ENCODE measurements around the gene CHMP4A. TPM values are rescaled to one million over a fixed set of nuclear protein-coding genes. Genes with fewer than 3 reads are reported as not detected.

Gene CHMP4A
- total and polyA plus RNA-seq, 2 of the 13 experiments (the other 11 are each of a cell fraction or from before 2014, with no cell fraction given): 83.6 to 113 TPM

DNA sequence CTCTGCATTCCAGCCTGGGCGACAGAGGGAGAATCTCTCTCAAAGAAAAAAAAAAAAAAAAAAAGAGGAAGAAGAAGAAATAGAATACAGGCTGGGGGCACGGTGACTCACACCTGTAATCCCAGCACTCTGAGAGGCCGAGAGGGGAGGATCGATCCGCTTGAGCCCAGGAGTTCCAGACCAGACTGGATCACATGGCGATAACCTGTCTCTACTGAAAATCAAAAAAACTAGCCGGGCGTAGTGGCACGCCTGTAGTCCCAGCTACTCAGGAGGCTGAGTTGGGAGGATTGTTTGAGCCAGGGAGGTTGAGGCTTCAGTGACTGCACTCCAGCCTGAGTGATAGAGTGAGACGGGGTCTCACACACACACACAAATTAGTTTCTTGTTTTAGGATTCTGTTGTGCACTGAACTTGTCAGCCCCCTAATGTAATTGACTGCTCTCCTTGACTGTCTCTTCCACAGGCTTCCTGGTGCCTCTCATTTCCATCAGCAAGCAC, 30.1 kb upstream of the CHMP4A start (continued):
- TF ChIP-seq TBL1XR1 (IDR thresholded peaks at IDR 0.05; ENCODE audit: borderline replicate concordance, low read length, partially characterized antibody): no peak
- no peak; the same call in 1 of the 2 replicates for TF ChIP-seq NCOA2 (CRISPR knock-in tag; IDR thresholded peaks at IDR 0.05)
- no peak for TF ChIP-seq GPBP1L1 (CRISPR knock-in tag; IDR thresholded peaks at IDR 0.05)
- TF ChIP-seq ONECUT2 (CRISPR knock-in tag; IDR thresholded peaks at IDR 0.05): peak; percentile 83
- TF ChIP-seq ZNF256 (CRISPR knock-in tag; conservative IDR thresholded peaks at IDR 0.05): no peak
- no peak for TF ChIP-seq HBP1 (CRISPR knock-in tag; IDR thresholded peaks at IDR 0.05; ENCODE audit: low read depth)
- 0 out of 2 replicates have a peak, but pooled peaks have one; percentile 51 for TF ChIP-seq NR0B2 (CRISPR knock-in tag; IDR thresholded peaks at IDR 0.05)
- no peak for TF ChIP-seq ZSCAN29 (CRISPR knock-in tag; conservative IDR thresholded peaks at IDR 0.05)
- no peak for TF ChIP-seq NCOA1 (CRISPR knock-in tag; IDR thresholded peaks at IDR 0.05)
- no peak for TF ChIP-seq KDM5B (CRISPR knock-in tag; IDR thresholded peaks at IDR 0.05; ENCODE audit: borderline replicate concordance)
- 0 out of 2 replicates have a peak, but pooled peaks have one; percentile 26 for TF ChIP-seq AHR (CRISPR knock-in tag; IDR thresholded peaks at IDR 0.05)
- no peak; the same call in 1 of the 2 replicates for TF ChIP-seq ZNF607 (CRISPR knock-in tag; IDR thresholded peaks at IDR 0.05; ENCODE audit: borderline replicate concordance)
- TF ChIP-seq ZNF530 (CRISPR knock-in tag; IDR thresholded peaks at IDR 0.05; ENCODE audit: low read depth): no peak
- TF ChIP-seq ZNF274 (CRISPR knock-in tag; IDR thresholded peaks at IDR 0.05): no peak
- TF ChIP-seq ZMYM2 (CRISPR knock-in tag; IDR thresholded peaks at IDR 0.05): peak; percentile 62; the same call in 1 of the 2 replicates
- 0 out of 2 replicates have a peak, but pooled peaks have one; percentile 11 for TF ChIP-seq ZNF30 (CRISPR knock-in tag; IDR thresholded peaks at IDR 0.05)
- TF ChIP-seq ZNF737 (CRISPR knock-in tag; IDR thresholded peaks at IDR 0.05; ENCODE audit: borderline replicate concordance): no peak
- no peak for TF ChIP-seq ZNF777 (CRISPR knock-in tag; IDR thresholded peaks at IDR 0.05)
- no peak for TF ChIP-seq ZNF773 (CRISPR knock-in tag; IDR thresholded peaks at IDR 0.05; ENCODE audit: borderline replicate concordance)
- TF ChIP-seq XRCC5 (optimal IDR thresholded peaks at IDR 0.05; ENCODE audit: low read length): peak; percentile 58
- no peak for TF ChIP-seq TAF15 (IDR thresholded peaks at IDR 0.05; ENCODE audit: low read depth, low read length, poor library complexity, severe bottlenecking)
- TF ChIP-seq PPARG (CRISPR knock-in tag; conservative IDR thresholded peaks at IDR 0.05): no peak
- no peak for TF ChIP-seq ZNF563 (CRISPR knock-in tag; IDR thresholded peaks at IDR 0.05)
- TF ChIP-seq ATRX (CRISPR knock-in tag; IDR thresholded peaks at IDR 0.05; ENCODE audit: borderline replicate concordance): no peak
- TF ChIP-seq KMT2A (CRISPR knock-in tag; IDR thresholded peaks at IDR 0.05): no peak
- TF ChIP-seq DMAP1 (CRISPR knock-in tag; IDR thresholded peaks at IDR 0.05): no peak
- no peak for TF ChIP-seq KDM5A (IDR thresholded peaks at IDR 0.05; ENCODE audit: borderline replicate concordance, low read length)
- no peak for TF ChIP-seq PLSCR1 (CRISPR knock-in tag; IDR thresholded peaks at IDR 0.05; ENCODE audit: borderline replicate concordance)
- no peak for TF ChIP-seq ZFP1 (CRISPR knock-in tag; IDR thresholded peaks at IDR 0.05)
- TF ChIP-seq ZNF616 (CRISPR knock-in tag; IDR thresholded peaks at IDR 0.05; ENCODE audit: low read depth): no peak

All from HepG2 (cell line).